Spleen (tissue), 7 donors: Measurements from ENCODE around the gene UCK2.

ENCODE experiments used
- CTCF ChIP-seq, 11 experiments: fragments of 200-600 bp in 7 of 11; fragments of 450-650 bp in 4 of 11; sonication (generic) in 4 of 11; IDR thresholded peaks in 8 of 11; conservative IDR thresholded peaks in 3 of 11; 1 replicate in 7 of 11; 2 replicates in 4 of 11; pipeline versions ENCODE4 v1.4.0 to v1.8.0; 2016 to 2021; ENCODE audit warnings: antibody characterized with exemption in 11 of 11, inconsistent platforms in 4 of 11, mild to moderate bottlenecking in 1 of 11
- POLR2A ChIP-seq, 3 donors: fragments of 450-650 bp; IDR thresholded peaks; one replicate each; pipeline ENCODE4 v1.5.1; 2017; ENCODE audit warnings: antibody characterized with exemption in 3 of 3, mild to moderate bottlenecking in 1 of 3
- donor health status: DM: no; HTN: no; CAD: no; lungs with moderate emphysema.
- donor health status: DM: no; HTN: no; CAD: no.
- donor health status: DM: no; HTN: no; CAD: no.

GRCh38 chr1:165899461-165899941 is 72.1 kb downstream of the UCK2 start:
- TF ChIP-seq CTCF (IDR thresholded peaks at IDR 0.05 in 8 of 11, conservative IDR thresholded peaks at IDR 0.05 in 3 of 11) (no peak), POLR2A (IDR thresholded peaks at IDR 0.05) (no peak)
